Measurements from ENCODE around the gene RABGEF1. TPM values are rescaled to one million over a fixed set of nuclear protein-coding genes. Genes with fewer than 3 reads are reported as not detected.
A peak's percentile ranks its signal among the peaks of the same experiment; 100 is the strongest.
"Not testable (repeated sequence)": the region's sequence is repeated elsewhere in the genome, so short reads cannot be mapped to it uniquely, and the experiment has no call there.

Gene RABGEF1
- total RNA-seq, 1 experiment from 2014 or later: 27.3 TPM

DNA sequence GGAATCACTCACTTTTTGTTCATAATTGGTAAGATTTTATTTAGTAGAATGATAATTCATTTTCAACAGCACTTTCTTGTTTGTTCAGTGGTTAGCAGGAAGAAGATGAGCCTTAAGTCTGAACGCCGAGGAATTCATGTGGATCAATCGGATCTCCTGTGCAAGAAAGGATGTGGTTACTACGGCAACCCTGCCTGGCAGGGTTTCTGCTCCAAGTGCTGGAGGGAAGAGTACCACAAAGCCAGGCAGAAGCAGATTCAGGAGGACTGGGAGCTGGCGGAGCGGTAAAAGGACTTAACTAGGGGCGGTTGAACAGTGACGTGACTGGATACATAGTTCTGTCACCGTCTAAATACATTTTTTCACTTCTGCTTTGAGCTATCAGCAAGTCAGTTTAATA lies 31.3 kb downstream of the RABGEF1 start:
- no peaks in the 10 kb centered on the region for H3K9me3 ChIP-seq (ENCODE audit: control insufficient read depth, insufficient read depth, low read depth, low read length)
- BruUV-seq (replicated peaks): no TSS peak
- in situ Hi-C loops (cut with HindIII; ENCODE audit: low pct_unique_long_range_greater_than_20kb, low sequenced_read_pairs): no loop called here

DNA sequence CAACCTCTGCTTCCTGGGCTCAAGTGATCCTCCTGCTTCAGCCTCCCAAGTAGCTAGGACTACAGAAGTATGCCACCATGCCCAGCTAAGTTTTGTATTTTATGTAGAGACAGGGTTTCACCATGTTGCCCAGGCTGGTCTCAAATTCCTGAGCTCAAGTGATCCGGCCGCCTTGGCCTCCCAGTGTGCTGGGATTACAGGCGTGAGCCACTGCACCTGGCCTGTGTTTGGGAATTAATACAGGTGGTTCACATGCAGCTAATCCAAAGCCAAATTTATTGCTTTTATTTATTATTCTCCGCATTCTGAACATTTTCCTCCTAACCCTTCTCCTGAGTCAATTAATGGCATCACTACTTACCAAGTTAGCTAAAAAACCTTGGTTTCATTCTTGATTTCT lies 33.2 kb downstream of the RABGEF1 start:
- CTCF ChIA-PET; H3K4me1 ChIP-seq (ENCODE audit: control insufficient read depth, insufficient read depth, low read length); H3K4me3 ChIP-seq (ENCODE audit: low read depth in 2 of 2, low read length in 2 of 2); in situ Hi-C loops (cut with HindIII; ENCODE audit: low pct_unique_long_range_greater_than_20kb, low sequenced_read_pairs); H3K36me3 ChIP-seq (ENCODE audit: control insufficient read depth, insufficient read depth, low read length); ATAC-seq; H3K27me3 ChIP-seq (ENCODE audit: control insufficient read depth, insufficient read depth, low read length); BruUV-seq (replicated peaks); H3K27ac ChIP-seq (ENCODE audit: low read length); intact Hi-C loops (cut with micrococcal nuclease; ENCODE audit: unreplicated experiment); POLR2A ChIA-PET; H3K9me3 ChIP-seq (ENCODE audit: control insufficient read depth, insufficient read depth, low read depth, low read length); DNase-seq (ENCODE audit: low read depth, low spot score): not testable (repeated sequence)

More for the DNA sequence above, 31.3 kb downstream of the RABGEF1 start:
- Histone ChIP-seq H3K27ac (ENCODE audit: low read length) (no peak overlapping the region), H3K4me3 (ENCODE audit: low read depth in 2 of 2, low read length in 2 of 2) (no peak overlapping the region), H3K4me1 (ENCODE audit: control insufficient read depth, insufficient read depth, low read length) (no peaks in the 10 kb centered on the region), H3K27me3 (ENCODE audit: control insufficient read depth, insufficient read depth, low read length) (no peaks in the 10 kb centered on the region), H3K36me3 (ENCODE audit: control insufficient read depth, insufficient read depth, low read length) (no peaks in the 10 kb centered on the region)
- DNase-seq (ENCODE audit: low read depth, low spot score) (no peak), ATAC-seq (no peak)
- ChIA-PET POLR2A (no interaction called here), CTCF (no interaction called here)
- TF ChIP-seq POLR2AphosphoS5 (IDR thresholded peaks at IDR 0.05; ENCODE audit: low read depth, low read length): no peak
- TF ChIP-seq, protein P1, sequence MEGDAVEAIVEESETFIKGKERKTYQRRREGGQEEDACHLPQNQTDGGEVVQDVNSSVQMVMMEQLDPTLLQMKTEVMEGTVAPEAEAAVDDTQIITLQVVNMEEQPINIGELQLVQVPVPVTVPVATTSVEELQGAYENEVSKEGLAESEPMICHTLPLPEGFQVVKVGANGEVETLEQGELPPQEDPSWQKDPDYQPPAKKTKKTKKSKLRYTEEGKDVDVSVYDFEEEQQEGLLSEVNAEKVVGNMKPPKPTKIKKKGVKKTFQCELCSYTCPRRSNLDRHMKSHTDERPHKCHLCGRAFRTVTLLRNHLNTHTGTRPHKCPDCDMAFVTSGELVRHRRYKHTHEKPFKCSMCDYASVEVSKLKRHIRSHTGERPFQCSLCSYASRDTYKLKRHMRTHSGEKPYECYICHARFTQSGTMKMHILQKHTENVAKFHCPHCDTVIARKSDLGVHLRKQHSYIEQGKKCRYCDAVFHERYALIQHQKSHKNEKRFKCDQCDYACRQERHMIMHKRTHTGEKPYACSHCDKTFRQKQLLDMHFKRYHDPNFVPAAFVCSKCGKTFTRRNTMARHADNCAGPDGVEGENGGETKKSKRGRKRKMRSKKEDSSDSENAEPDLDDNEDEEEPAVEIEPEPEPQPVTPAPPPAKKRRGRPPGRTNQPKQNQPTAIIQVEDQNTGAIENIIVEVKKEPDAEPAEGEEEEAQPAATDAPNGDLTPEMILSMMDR (IDR thresholded peaks at IDR 0.05): no peak
- TF ChIP-seq SIN3A (IDR thresholded peaks at IDR 0.05; ENCODE audit: borderline replicate concordance, insufficient read depth, low read depth, low read length): no peak
- TF ChIP-seq, protein P2, sequence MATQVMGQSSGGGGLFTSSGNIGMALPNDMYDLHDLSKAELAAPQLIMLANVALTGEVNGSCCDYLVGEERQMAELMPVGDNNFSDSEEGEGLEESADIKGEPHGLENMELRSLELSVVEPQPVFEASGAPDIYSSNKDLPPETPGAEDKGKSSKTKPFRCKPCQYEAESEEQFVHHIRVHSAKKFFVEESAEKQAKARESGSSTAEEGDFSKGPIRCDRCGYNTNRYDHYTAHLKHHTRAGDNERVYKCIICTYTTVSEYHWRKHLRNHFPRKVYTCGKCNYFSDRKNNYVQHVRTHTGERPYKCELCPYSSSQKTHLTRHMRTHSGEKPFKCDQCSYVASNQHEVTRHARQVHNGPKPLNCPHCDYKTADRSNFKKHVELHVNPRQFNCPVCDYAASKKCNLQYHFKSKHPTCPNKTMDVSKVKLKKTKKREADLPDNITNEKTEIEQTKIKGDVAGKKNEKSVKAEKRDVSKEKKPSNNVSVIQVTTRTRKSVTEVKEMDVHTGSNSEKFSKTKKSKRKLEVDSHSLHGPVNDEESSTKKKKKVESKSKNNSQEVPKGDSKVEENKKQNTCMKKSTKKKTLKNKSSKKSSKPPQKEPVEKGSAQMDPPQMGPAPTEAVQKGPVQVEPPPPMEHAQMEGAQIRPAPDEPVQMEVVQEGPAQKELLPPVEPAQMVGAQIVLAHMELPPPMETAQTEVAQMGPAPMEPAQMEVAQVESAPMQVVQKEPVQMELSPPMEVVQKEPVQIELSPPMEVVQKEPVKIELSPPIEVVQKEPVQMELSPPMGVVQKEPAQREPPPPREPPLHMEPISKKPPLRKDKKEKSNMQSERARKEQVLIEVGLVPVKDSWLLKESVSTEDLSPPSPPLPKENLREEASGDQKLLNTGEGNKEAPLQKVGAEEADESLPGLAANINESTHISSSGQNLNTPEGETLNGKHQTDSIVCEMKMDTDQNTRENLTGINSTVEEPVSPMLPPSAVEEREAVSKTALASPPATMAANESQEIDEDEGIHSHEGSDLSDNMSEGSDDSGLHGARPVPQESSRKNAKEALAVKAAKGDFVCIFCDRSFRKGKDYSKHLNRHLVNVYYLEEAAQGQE (IDR thresholded peaks at IDR 0.05; ENCODE audit: insufficient read depth in 1 of 2, low read depth in 2 of 2, low read length in 1 of 2): no peak
- TF ChIP-seq TCF7L2 (IDR thresholded peaks at IDR 0.05; ENCODE audit: low read depth, low read length): no peak
- intact Hi-C loops (cut with micrococcal nuclease; ENCODE audit: unreplicated experiment): no loop called here

DNA sequence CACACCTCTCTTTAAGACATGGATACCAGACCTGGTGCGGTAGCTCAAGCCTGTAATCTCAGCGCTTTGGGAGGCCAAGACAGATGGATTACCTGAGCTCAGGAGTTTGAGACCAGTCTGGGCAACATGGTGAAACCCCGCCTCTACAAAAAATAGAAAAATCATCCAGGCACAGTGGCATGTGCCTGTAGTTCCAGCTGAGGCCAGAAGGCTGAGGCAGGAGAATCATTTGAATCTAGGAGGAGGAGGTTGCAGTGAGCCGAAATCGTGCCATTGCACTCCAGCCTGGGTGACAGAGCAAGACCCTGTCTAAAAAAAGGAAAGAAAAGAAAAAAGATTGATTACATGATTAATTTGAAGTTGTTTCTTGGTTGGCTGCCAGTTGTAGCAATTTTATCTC lies 35.9 kb downstream of the RABGEF1 start:
- H3K4me3 ChIP-seq (ENCODE audit: low read depth in 2 of 2, low read length in 2 of 2); BruUV-seq (replicated peaks); H3K4me1 ChIP-seq (ENCODE audit: control insufficient read depth, insufficient read depth, low read length); intact Hi-C loops (cut with micrococcal nuclease; ENCODE audit: unreplicated experiment); in situ Hi-C loops (cut with HindIII; ENCODE audit: low pct_unique_long_range_greater_than_20kb, low sequenced_read_pairs); H3K27me3 ChIP-seq (ENCODE audit: control insufficient read depth, insufficient read depth, low read length); H3K36me3 ChIP-seq (ENCODE audit: control insufficient read depth, insufficient read depth, low read length); DNase-seq (ENCODE audit: low read depth, low spot score); CTCF ChIA-PET; H3K9me3 ChIP-seq (ENCODE audit: control insufficient read depth, insufficient read depth, low read depth, low read length); H3K27ac ChIP-seq (ENCODE audit: low read length): not testable (repeated sequence)
- ATAC-seq: peak; percentile 43; the same call in 1 of the 2 replicates
- POLR2A ChIA-PET: interaction anchor here (0.6 to 0.7 kb wide), 2 partner anchors 10 to 21 kb away, joined by 3 to 9 read pairs; no protein-coding TSS in a partner anchor

All from Panc1 (cell line).